ENCODE measurements around the gene UNC5A.
"Not testable (repeated sequence)": the region's sequence is repeated elsewhere in the genome, so short reads cannot be mapped to it uniquely, and the experiment has no call there.

UNC5A gene

DNA sequence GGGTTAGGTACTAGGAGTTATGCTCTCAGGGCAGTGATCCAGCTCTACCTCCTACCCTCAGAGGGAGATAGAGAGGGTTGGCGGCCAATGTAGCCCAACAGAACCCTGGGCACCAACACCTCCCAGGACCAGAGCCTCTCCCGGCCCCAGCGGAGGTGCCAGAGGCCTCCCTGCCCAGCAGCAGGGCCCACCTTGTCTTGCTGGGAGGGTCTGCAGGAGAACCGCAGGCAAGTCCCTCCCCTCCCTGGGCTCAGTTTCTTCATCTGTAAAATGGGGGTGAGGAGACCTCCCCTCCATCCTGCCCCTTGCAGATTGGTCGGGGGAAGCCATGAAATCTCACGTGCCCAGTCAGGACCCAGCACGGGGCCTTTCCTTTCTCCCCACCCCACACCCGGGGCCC lies 54.4 kb downstream of the UNC5A start:
- DNase-seq (ENCODE audit: low spot score) = no peak

DNA sequence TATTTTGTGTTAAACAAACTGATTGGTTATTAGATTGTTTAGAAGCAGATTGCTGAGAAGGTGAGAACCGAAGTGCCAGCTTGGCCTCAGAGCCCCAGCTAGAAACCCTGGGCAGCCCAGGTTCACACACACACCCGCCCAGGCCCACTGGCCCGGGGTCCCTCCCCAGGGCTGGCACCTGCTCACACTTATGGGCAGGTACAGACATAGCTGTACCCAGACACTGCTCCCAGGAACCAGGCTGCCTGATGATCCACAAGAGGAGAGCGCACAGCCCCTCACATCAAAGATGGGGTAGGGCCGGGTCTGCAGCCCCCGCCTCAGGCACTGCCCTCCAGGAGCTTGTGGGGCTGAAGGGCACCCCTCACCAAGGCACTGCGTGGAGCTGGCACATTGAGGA lies 55.6 kb downstream of the UNC5A start:
- no peak for DNase-seq (ENCODE audit: low spot score)

DNA sequence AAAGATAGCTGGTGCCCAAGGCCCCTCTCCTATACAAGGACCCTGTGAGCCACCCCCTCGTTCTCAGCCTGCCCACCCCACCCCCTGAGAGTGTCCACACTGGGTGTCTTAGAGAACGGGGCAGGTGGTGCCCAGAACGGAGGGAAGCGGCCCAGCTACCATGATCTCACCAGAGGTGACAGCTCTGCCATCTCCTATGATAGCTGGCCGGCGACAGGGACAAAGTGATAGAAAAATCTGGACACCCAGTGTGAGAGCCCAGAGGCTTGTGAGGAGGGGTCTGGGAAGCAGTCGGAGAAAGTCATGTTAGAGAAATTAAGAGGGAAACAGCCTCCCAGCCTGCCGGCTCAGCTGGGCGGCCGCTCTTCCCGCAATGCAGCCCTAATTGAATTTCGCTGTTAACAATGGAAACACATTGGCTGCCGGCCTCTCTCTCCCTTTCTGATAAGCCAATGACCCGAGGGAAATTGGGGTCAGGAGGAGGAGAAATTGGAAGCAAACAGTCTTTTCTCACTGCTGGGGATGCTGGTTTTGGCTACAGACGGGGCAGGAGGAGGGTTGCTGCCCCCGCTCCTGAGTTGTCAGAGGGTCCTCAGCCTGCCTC lies 56.5 kb downstream of the UNC5A start:
- DNase-seq (ENCODE audit: low spot score) = no peak

DNA sequence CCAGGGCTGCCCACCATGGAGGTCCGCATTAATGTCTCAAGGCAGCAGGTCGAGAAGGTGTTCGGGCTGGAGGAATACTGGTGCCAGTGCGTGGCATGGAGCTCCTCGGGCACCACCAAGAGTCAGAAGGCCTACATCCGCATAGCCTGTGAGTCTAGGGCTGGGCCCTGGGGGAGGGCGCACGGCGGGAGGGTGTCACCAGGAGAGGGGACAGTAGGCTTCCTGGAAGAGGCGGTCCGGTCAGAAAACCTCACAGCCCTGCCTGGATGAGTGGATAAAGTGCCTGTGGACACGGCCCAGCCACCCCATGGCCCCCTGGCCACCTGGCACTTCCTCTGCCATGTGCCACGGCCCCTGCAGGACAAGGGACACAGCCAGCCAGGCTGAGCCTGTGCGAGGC lies 57.8 kb downstream of the UNC5A start:
- no peak for DNase-seq (ENCODE audit: low spot score)

DNA sequence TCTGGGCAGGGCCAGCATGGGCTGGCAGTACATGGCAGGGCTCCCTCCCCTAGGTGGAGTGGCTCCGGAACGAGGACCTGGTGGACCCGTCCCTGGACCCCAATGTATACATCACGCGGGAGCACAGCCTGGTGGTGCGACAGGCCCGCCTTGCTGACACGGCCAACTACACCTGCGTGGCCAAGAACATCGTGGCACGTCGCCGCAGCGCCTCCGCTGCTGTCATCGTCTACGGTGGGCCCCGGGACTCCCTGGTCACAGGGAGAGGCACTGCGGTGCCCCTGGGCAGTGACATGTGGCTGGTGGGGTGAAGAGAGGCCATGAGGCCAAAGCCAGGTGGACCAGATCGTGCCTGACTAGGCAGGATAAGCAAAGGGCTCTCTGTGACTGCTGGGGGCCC lies 58.4 kb downstream of the UNC5A start:
- no peak for DNase-seq (ENCODE audit: low spot score)

DNA sequence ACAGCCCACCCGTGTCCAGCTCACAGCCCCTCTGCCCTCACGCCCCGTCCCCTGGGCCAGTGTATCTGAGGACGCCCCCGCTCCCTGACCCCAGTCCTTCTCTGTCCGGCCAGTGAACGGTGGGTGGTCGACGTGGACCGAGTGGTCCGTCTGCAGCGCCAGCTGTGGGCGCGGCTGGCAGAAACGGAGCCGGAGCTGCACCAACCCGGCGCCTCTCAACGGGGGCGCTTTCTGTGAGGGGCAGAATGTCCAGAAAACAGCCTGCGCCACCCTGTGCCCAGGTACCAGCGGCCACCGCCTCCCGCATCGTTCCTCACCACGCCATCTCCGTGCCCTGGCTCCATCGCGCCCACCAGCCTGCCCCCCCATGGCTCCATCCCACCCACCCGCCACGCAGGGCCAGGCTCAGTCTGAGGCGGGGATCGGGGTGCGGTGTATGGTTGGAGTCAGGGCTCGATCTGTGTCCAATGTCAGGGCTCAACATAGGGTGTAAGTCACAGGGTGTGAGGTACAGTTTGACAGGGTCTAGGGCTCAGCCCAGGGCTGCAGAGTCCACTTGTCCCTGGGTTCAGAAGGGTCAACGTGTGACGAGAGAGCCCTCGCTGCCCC lies 59.2 kb downstream of the UNC5A start:
- no peak for DNase-seq (ENCODE audit: low spot score)

DNA sequence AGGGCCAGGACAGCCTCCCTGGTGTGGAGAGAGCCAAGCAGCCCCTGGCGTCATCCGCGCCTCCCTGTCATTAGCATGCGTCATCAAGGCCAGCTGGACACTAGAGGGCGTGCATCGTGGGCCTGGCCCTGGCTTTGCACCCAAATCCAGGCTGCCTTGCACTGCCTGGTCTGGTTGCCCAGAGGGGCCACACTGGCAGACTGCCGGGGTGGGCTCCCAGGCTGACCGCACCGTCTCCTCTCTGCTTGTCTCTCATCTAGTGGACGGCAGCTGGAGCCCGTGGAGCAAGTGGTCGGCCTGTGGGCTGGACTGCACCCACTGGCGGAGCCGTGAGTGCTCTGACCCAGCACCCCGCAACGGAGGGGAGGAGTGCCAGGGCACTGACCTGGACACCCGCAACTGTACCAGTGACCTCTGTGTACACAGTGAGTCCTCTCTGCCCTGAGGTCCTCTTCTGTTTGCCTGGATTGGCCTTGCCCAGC lies 59.8 kb downstream of the UNC5A start:
- no peak for DNase-seq (ENCODE audit: low spot score)

DNA sequence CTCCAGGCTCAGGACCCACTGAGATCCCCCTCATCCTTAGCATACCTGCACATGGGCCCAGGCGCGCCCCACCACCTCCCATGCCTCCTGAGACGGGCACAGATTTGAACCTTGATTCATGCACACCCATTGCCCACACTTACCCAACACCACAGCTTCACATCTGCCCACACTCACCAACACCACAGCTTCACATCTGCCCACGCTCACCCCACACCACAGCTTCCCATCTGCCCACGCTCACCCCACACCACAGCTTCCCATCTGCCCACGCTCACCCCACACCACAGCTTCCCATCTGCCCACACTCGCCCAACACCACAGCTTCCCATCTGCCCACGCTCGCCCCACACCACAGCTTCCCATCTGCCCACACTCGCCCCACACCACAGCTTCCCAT lies 60.3 kb downstream of the UNC5A start:
- DNase-seq (ENCODE audit: low spot score) = not testable (repeated sequence)

DNA sequence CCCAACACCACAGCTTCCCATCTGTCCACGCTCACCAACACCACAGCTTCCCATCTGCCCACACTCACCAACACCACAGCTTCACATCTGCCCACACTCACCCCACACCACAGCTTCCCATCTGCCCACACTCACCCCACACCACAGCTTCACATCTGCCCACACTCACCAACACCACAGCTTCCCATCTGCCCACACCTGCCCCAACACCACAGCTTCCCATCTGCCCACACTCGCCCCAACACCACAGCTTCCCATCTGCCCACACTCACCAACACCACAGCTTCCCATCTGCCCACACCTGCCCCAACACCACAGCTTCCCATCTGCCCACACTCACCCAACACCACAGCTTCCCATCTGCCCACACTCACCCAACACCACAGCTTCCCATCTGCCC lies 62.2 kb downstream of the UNC5A start:
- not testable (repeated sequence) for DNase-seq (ENCODE audit: low spot score)

DNA sequence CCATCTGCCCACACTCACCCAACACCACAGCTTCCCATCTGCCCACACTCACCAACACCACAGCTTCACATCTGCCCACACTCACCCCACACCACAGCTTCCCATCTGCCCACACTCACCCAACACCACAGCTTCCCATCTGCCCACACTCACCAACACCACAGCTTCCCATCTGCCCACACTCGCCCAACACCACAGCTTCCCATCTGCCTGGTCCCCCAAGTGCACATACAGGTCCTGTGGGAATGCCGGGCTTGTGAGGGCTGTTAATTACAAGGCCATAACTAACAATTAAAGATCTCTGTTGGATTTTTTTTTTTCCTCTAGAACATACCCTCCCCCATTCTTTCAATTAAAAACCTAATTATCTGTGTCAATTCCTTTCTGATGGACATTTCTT lies 62.7 kb downstream of the UNC5A start:
- DNase-seq (ENCODE audit: low spot score) = not testable (repeated sequence)

DNA sequence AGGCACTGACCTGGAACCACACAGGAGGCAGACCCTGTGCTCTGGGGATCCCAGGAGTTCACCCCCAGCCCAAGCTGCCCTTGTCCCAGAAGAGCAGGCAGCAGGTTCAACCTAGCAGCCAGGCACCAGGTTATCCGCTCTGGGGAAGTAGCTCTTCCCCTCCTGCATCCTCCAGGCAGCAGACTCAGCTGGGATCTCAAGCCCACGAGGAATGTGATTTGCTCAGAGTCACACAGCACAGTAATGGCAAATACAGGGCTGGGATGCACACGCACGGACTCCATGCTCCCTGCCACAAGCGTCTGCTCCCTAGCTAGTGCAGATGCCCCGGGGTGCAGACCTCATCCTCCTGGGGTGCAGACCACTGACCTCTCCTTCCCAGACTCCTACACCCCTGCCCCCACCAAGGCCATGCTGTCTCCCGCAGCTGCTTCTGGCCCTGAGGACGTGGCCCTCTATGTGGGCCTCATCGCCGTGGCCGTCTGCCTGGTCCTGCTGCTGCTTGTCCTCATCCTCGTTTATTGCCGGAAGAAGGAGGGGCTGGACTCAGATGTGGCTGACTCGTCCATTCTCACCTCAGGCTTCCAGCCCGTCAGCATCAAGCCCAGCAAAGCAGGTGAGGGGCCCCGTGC lies 63.3 kb downstream of the UNC5A start:
- no peak for DNase-seq (ENCODE audit: low spot score)

DNA sequence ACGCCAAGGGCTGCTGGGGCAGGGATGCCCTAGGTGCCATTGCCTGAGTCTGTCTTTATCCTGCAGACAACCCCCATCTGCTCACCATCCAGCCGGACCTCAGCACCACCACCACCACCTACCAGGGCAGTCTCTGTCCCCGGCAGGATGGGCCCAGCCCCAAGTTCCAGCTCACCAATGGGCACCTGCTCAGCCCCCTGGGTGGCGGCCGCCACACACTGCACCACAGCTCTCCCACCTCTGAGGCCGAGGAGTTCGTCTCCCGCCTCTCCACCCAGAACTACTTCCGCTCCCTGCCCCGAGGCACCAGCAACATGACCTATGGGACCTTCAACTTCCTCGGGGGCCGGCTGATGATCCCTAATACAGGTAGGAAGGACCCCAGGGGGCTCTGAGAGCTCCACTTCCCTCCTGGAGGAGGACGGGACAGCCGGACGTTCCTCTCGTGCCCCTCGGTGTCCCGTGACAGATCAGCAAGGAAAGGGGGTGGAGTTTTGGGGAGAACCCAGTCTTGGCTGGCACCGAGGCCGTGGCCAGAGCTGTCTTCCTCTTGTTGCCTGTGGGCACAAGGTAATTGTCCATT lies 63.9 kb downstream of the UNC5A start:
- no peak for DNase-seq (ENCODE audit: low spot score)

DNA sequence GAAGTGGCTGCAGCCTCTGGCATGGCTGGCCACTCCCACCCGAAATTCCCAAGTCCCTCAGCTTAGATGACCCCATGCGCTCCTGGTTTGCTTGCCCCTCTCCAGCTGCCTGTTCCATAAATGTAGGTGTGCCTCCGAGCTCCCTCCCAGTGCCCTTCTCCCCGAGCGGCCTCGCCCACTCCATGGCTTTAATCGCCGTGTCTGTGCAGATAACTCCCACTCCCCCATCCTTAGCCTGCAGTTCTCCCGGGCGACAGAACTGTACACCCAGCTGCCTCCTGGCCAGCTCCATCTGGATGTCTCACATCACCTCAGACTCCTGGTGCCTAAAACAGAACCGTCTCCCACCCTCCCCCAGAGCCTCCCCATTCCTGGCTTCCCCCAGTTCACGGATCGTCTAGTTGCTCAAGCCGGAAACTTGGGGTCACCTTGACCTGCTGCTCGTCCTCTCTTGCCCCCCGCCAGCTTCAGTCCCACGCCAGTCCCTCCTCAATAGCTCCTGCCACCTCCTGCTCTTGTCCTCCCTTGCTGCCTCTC lies 64.7 kb downstream of the UNC5A start:
- no peak for DNase-seq (ENCODE audit: low spot score)

DNA sequence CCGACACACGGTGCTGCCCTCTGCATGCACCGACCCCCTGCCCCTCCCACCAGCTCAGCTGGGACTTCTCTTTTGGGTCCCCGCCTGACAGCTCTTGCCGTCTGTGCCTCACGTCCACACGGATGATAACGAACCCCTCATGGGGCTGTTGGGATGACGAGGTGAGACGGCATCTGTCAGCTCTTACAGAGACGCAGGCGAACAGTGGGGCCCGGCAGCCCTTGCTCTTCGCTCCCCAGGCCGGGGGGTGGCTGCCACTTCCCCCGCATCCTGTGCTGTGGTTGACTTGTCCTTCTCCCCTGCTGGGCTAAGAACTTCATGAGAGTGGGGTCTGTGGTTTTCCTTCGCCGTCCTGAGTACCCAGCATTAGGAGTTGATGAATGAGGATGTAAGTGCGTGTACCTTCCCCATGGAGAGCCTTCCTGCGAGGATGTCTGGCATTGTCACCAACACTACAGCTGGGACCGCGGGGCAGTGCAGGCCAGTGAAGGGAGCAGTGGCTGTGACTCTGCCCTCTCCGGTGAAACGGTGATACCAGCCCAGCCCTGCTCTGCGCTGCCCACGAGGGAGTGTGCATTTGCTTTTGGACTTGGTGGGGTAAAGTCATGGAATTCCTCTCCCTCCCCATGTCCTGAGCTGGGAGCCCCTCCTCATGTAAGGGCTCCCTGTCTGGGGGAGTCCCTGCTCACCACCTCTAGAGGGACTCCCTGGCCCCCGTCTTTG lies 65.6 kb downstream of the UNC5A start:
- DNase-seq (ENCODE audit: low spot score) = no peak

DNA sequence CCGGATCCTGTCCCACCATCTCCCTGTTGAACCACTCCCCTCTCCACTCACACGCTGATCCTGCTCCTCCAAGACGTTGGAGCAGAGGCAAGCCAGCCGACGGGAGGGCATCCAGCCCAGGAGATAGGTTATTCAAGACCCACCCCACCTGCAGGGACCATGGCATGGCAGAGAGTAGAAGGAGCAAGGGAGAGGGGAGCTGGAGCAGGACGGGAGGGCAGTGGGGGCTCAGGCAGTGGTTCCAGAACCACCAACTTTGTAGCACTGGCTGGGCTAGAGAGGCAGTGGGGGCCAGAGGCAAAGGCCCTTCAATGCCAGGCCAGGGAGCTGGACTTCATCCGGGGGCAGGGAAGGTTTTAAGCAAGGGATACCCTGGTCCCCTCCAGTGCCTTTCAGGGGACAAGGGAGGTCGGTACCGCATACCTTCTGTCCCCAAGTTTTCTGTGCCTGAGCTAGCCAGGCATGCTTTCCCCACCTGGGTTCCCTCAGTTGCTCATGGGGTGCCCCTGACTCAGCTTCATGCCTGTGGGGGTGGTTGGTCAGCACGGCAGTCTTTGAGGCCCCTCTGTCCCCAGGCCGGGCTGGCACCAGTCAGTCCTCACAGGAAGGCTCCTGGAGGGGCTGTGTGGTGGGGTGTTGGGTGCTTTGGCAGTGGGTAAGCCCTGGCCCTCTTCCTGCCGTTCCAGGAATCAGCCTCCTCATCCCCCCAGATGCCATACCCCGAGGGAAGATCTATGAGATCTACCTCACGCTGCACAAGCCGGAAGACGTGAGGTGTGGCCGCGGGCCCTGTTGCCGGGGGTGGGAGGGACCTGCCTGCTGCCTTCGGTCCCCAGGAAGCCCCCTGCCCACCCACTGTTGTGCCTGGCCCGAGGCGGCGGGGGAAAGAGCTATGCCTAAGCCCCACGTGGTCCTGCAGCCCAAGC lies 66.4 kb downstream of the UNC5A start:
- DNase-seq (ENCODE audit: low spot score) = no peak

DNA sequence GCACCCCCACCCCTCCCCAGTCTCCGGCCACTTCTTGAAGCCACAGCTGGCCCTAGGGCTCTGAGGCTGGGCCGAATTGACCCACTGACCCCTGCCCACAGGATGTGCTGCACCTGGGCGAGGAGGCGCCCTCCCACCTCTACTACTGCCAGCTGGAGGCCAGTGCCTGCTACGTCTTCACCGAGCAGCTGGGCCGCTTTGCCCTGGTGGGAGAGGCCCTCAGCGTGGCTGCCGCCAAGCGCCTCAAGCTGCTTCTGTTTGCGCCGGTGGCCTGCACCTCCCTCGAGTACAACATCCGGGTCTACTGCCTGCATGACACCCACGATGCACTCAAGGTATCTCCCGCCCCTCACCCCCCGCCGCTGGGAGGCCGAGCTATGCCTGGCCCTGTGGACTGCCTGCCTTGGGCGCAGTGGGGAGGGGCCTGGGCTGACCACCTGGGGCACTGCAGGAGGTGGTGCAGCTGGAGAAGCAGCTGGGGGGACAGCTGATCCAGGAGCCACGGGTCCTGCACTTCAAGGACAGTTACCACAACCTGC lies 67.5 kb downstream of the UNC5A start:
- DNase-seq (ENCODE audit: low spot score) = no peak

DNA sequence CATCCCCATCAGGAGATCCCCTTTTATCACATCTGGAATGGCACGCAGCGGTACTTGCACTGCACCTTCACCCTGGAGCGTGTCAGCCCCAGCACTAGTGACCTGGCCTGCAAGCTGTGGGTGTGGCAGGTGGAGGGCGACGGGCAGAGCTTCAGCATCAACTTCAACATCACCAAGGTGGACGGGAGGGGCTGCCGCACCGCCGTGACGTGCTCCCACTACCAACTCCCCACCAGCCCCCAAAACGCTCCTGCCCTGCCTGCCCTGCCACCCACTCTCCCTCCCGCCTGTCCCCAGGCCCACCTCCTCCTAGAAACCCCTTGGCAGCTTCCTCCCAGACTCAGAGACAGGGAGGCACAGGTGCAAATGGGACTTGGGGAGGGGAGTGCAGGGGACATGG lies 68.1 kb downstream of the UNC5A start:
- DNase-seq (ENCODE audit: low spot score) = no peak

DNA sequence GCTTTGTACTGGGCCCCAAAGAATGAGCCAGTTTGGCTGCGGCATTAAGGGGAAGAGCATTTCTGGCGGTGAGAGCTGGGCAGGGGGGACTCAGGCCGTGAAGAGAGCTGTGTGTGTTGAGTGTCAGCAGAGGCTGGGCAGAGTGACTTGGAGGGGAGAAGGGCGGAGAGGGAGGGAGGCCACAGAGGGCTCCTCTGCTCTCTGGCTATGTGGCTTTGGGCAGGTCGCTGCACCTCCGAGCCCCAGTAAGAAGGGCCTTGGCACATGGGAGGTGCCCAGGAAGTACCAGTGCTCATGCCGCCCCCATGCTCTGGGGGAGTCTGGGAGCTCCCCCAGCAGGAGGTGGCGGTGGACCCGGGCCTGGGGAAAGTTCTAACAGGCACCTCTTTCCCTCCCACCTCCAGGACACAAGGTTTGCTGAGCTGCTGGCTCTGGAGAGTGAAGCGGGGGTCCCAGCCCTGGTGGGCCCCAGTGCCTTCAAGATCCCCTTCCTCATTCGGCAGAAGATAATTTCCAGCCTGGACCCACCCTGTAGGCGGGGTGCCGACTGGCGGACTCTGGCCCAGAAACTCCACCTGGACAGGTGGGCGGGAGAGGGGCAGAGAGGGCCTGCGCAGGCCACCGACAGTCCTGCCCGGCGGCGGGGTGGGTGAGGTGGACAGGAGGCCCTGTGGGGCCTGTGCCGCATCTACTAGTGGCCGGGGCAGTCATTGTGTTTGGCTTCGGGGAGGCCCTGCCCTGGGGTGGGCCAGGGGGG lies 68.7 kb downstream of the UNC5A start:
- no peak for DNase-seq (ENCODE audit: low spot score)

DNA sequence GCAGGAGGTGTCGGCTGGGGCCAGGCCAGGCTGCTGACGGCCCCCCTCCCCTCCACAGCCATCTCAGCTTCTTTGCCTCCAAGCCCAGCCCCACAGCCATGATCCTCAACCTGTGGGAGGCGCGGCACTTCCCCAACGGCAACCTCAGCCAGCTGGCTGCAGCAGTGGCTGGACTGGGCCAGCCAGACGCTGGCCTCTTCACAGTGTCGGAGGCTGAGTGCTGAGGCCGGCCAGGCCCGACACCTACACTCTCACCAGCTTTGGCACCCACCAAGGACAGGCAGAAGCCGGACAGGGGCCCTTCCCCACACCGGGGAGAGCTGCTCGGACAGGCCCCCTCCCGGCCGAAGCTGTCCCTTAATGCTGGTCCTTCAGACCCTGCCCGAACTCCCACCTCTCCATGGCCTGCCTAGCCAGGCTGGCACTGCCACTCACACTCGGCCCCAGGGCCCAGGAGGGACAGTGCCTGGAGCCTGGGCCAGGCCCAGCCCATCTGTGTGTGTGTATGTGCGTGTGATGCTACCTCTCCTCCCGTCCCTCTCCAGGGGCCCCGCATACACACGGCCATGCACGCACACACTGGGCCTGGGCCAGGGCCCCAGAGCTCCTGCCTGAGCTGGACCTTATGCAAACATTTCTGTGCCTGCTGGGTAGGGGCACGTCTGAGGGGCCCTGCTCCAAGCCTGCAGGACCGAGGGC lies 69.5 kb downstream of the UNC5A start:
- no peak for DNase-seq (ENCODE audit: low spot score)
